ENCODE data around the gene ZNF26. TPM values are rescaled to one million over a fixed set of nuclear protein-coding genes. Genes with fewer than 3 reads are reported as not detected.
"Not testable (repeated sequence)": the region's sequence is repeated elsewhere in the genome, so short reads cannot be mapped to it uniquely, and the experiment has no call there.

The ZNF26 gene
- total RNA-seq, 2 donors from 2014 or later = 22.9 to 24.1 TPM

DNA sequence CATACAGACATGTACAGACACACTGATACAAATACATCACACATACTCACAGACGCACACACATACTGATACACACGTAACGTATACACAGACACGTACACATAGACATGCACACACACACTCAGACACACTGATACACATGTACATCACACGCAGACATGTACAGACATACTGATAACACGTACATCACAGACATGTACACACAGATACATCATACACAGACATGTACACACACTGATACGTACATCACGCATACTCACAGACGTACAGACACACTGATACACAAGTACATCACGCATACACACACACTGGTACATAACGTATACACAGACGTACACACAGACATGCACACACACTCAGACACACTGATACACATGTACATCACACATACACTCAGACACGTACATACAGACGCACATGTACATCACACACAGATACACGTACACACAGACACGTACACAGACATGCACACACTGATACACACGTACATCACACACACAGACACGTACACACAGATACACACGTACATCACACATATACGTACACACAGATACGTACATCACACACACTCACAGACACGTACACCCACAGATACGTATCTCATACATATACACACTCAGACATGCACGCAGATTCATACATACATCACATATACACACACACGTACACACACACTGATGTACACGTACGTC, 35.2 kb upstream of the ZNF26 start:
- Mint-ChIP-seq H3K4me1 (ENCODE audit: low read depth) (peaks cover 11% of the 10 kb centered on the region), H3K27me3 (ENCODE audit: low read depth) (no peaks in the 10 kb centered on the region), H3K4me3 (no peak overlapping the region), H3K9me3 (peaks cover 13 to 16% of the 10 kb centered on the region in 2 donors), H3K27ac (no peak overlapping the region), H3K36me3 (ENCODE audit: insufficient read depth in 2 of 2) (peaks cover 22 to 46% of the 10 kb centered on the region in 2 donors)
- ATAC-seq (replicated peaks in 1 of 2) (no peak), DNase-seq (no peak)

DNA sequence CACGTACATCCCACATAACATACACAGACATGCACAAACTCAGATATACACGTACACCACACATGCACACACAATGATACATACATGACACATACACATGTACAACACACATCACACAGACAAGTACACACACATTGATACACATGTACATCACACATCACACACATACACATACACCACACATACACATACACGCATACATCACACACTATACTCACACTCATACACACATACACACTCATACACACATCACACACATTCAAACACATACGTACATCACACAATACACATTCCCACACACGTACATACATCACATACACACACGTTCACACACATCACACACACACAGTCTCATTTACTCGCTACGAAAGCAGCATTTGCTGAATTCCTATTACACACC, 34.5 kb upstream of the ZNF26 start:
- no peaks in the 10 kb centered on the region for H3K27me3 Mint-ChIP-seq (ENCODE audit: low read depth)
- no peak overlapping the region for H3K27ac Mint-ChIP-seq
- peaks cover 22 to 47% of the 10 kb centered on the region in 2 donors for H3K36me3 Mint-ChIP-seq (ENCODE audit: insufficient read depth in 2 of 2)
- H3K9me3 Mint-ChIP-seq = peaks cover 12 to 13% of the 10 kb centered on the region in 2 donors
- DNase-seq = no peak
- no peak for ATAC-seq (replicated peaks in 1 of 2)
- H3K4me3 Mint-ChIP-seq = no peak overlapping the region
- peaks cover 17% of the 10 kb centered on the region for H3K4me1 Mint-ChIP-seq (ENCODE audit: low read depth)

- peaks cover 19% of the 10 kb centered on the region for H3K4me1 Mint-ChIP-seq (ENCODE audit: low read depth)
- ATAC-seq (replicated peaks in 1 of 2) (no peak), DNase-seq (no peak)
- H3K9me3 Mint-ChIP-seq = peaks cover 12 to 13% of the 10 kb centered on the region in 2 donors
- H3K27ac Mint-ChIP-seq = no peak overlapping the region
- H3K27me3 Mint-ChIP-seq (ENCODE audit: low read depth) = no peaks in the 10 kb centered on the region
- H3K4me3 Mint-ChIP-seq = no peak overlapping the region
- peaks cover 22 to 48% of the 10 kb centered on the region in 2 donors for H3K36me3 Mint-ChIP-seq (ENCODE audit: insufficient read depth in 2 of 2)
These were observed 33.6 kb upstream of the ZNF26 start for GRCh38 chr12:132952371-132953162.

DNA sequence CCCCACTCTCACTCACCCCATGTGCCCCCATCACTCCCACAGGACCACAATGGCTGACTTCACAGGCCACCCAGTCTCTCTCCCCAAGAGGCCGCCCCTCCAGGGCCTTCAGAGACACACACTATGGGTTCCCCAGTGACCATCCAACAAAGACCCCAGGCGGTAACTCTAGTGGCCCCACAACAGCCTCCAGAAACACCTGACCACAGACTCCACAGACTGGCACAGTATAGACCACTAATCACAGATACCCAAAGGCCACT, 33.1 kb upstream of the ZNF26 start:
- Mint-ChIP-seq H3K4me1 (ENCODE audit: low read depth) (peaks cover 19% of the 10 kb centered on the region), H3K27me3 (ENCODE audit: low read depth) (no peaks in the 10 kb centered on the region), H3K4me3 (no peak overlapping the region), H3K27ac (no peak overlapping the region), H3K36me3 (ENCODE audit: insufficient read depth in 2 of 2) (peaks cover 20 to 45% of the 10 kb centered on the region in 2 donors), H3K9me3 (peaks cover 12 to 13% of the 10 kb centered on the region in 2 donors)
- no peak for ATAC-seq (replicated peaks in 1 of 2)
- DNase-seq = no peak

GRCh38 chr12:132953771-132954170, 32.4 kb upstream of the ZNF26 start:
- Mint-ChIP-seq H3K27ac (peak overlapping the region; percentile 40), H3K4me3 (no peak overlapping the region), H3K9me3 (peaks cover 12 to 13% of the 10 kb centered on the region in 2 donors), H3K27me3 (ENCODE audit: low read depth) (no peaks in the 10 kb centered on the region), H3K4me1 (ENCODE audit: low read depth) (peaks cover 19% of the 10 kb centered on the region), H3K36me3 (ENCODE audit: insufficient read depth in 2 of 2) (peaks cover 20 to 42% of the 10 kb centered on the region in 2 donors)
- ATAC-seq (replicated peaks in 1 of 2) (no peak), DNase-seq (no peak)

DNA sequence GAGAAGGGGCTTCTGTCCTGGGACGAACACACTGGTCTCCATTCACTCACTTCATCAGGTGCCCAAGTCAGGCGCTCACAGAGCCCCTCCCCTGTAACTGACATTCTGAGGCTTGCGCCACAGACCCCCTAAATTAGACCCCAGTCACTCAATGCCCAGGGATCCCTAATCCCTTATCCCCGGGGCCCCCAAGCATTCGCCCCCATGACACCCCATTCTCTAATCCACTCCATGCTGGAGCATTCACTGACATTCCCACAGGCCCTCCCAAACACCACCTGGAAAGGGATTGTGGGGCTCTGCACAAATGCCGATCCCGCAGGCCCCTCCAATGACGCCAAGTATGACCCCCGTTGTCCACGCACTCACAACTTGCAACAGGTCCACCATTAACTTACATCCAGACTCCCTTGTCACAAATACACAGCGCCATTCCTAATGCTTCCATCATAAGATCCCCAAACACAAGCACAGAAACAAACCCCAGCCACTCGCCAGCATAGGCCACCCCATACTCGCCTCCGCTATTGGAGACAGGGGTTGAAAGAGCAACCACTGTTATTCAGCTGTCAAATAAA, 31.6 kb upstream of the ZNF26 start:
- no peaks in the 10 kb centered on the region for H3K27me3 Mint-ChIP-seq (ENCODE audit: low read depth)
- ATAC-seq (replicated peaks in 1 of 2) (no peak), DNase-seq (no peak)
- no peak overlapping the region for H3K27ac Mint-ChIP-seq
- H3K36me3 Mint-ChIP-seq (ENCODE audit: insufficient read depth in 2 of 2) = peaks cover 15 to 37% of the 10 kb centered on the region in 2 donors
- peak overlapping the region; percentile 85 to 95 for H3K4me3 Mint-ChIP-seq
- peaks cover 10 to 12% of the 10 kb centered on the region in 2 donors for H3K9me3 Mint-ChIP-seq
- H3K4me1 Mint-ChIP-seq (ENCODE audit: low read depth) = peaks cover 19% of the 10 kb centered on the region

DNA sequence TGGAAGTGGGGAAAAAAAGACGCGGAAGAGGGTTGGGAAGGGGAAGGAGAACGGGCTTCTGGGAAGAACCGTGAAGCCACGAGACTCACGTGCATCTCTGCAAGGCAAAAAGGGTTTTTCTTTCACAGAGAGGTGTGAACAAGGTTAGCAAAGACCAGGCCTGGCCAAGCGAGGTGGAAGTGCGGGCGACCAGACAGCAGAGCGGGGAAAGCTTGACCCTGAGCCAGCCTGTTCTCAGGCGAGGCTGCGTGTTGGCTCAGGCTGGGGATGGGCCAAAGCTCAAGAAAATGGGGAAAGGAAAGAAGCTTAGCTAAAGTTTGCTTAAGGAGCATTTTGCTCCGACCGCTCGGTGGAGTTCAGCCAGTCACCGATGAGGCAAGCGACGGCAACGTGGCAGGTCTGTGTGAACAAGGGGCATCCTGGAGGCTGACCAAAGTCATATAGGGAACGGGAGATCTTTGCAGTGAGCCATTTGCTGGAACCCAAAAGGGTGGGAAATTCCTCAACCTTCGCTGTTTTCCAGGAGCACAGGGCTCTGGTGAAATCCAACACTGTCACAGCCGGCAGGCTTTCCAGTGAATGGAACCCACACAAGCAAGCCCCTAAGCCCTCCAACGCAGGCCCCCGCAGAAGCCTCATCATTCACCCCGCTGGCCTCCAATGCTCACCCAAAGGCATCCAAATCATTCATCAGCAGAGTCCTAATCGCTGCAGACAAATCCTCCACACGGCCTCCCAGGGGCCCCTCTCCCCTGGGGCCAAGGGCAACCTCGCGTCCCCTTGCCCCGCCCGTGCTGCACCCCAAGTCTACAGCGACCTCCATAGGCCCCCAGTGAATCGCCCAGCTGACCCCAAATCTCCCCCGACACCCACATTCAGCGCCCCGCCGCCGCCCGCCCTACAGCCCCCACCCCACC, 30.8 kb upstream of the ZNF26 start:
- no peaks in the 10 kb centered on the region for H3K27me3 Mint-ChIP-seq (ENCODE audit: low read depth)
- peak; percentile 14 to 51 for DNase-seq
- peak overlapping the region; percentile 85 to 95 for H3K4me3 Mint-ChIP-seq
- peaks cover 14 to 37% of the 10 kb centered on the region in 2 donors for H3K36me3 Mint-ChIP-seq (ENCODE audit: insufficient read depth in 2 of 2)
- peak overlapping the region; percentile 40 for H3K27ac Mint-ChIP-seq
- peaks cover 19% of the 10 kb centered on the region for H3K4me1 Mint-ChIP-seq (ENCODE audit: low read depth)
- ATAC-seq (replicated peaks in 1 of 2) = peak; percentile 62 to 69
- peaks cover 10% of the 10 kb centered on the region in 2 donors for H3K9me3 Mint-ChIP-seq

GRCh38 chr12:132956011-132956788, 30.0 kb upstream of the ZNF26 start, which contains the start of gene ZNF605:
Gene ZNF605 (minus strand): TSS chr12:132956306. CDS start chr12:132945635, 10,671 bp downstream.
- Mint-ChIP-seq H3K36me3 (ENCODE audit: insufficient read depth in 2 of 2) (peaks cover 14 to 37% of the 10 kb centered on the region in 2 donors), H3K27me3 (ENCODE audit: low read depth) (no peaks in the 10 kb centered on the region), H3K4me3 (peak within 1 kb of the TSS; percentile 95 to 96), H3K27ac (peak within 1 kb of the TSS; percentile 72), H3K4me1 (ENCODE audit: low read depth) (peaks cover 19% of the 10 kb centered on the region), H3K9me3 (peaks cover 10% of the 10 kb centered on the region in 2 donors)
- ATAC-seq (replicated peaks in 1 of 2) (peak; percentile 93), DNase-seq (peak; percentile 89 to 90)

- H3K27me3 Mint-ChIP-seq (ENCODE audit: low read depth); ATAC-seq (replicated peaks in 1 of 2); H3K27ac Mint-ChIP-seq; H3K9me3 Mint-ChIP-seq; H3K4me3 Mint-ChIP-seq; H3K4me1 Mint-ChIP-seq (ENCODE audit: low read depth); DNase-seq: not testable (repeated sequence)
- H3K36me3 Mint-ChIP-seq (ENCODE audit: insufficient read depth in 2 of 2) = peaks cover 3 to 31% of the 10 kb centered on the region in 2 donors
These were observed 24.4 kb upstream of the ZNF26 start for GRCh38 chr12:132961790-132962189.

DNA sequence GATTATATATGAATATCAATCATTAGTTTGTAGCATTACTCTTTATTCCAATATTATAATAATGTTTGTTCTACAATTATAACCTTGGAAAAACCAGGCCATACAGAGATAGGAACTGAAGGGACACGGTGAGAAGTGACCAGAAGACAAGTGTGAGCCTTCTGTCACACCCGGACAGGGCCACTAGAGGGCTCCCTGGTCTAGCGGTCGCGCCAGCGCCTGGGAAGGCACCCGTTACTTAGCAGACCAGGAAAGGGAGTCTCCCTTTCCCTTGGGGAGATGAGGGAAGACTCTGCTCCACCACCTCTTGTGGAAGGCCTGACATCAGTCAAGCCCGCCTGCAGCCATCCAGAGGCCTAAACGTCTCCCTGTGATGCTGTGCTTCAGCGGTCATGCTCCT, 22.2 kb upstream of the ZNF26 start:
- H3K36me3 Mint-ChIP-seq (ENCODE audit: insufficient read depth in 2 of 2) = peaks cover 4 to 30% of the 10 kb centered on the region in 2 donors
- not testable (repeated sequence) for H3K4me3 Mint-ChIP-seq; H3K9me3 Mint-ChIP-seq; ATAC-seq (replicated peaks in 1 of 2); H3K27ac Mint-ChIP-seq; H3K4me1 Mint-ChIP-seq (ENCODE audit: low read depth); H3K27me3 Mint-ChIP-seq (ENCODE audit: low read depth)
- peak; percentile 24 to 29 for DNase-seq

DNA sequence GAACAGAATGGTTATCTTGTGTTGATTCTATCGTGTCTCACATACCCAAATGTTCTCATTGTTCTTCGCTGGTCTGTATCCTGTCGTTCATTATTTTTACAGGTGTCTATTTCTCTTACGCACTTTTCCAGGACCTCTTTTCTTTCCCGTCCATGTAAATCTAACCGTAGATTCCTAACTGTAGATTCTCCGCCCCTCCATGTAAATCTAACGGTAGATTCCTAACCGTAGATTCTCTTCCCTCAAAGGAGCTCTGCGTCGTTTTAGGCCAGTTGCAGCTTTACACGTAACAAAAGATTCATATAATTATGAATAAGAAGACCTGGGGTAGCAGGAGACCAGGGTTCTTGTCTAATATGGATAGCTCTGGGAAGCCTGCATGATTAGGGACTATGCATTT, 20.4 kb upstream of the ZNF26 start:
- no peaks in the 10 kb centered on the region for H3K27me3 Mint-ChIP-seq (ENCODE audit: low read depth)
- H3K9me3 Mint-ChIP-seq = peaks cover 4 to 6% of the 10 kb centered on the region in 2 donors
- H3K4me1 Mint-ChIP-seq (ENCODE audit: low read depth) = no peaks in the 10 kb centered on the region
- DNase-seq (no peak), ATAC-seq (replicated peaks in 1 of 2) (no peak)
- H3K27ac Mint-ChIP-seq = no peak overlapping the region
- peaks cover 7 to 31% of the 10 kb centered on the region in 2 donors for H3K36me3 Mint-ChIP-seq (ENCODE audit: insufficient read depth in 2 of 2)
- no peak overlapping the region for H3K4me3 Mint-ChIP-seq
